HG02798 (cell line): Measurements from ENCODE around the gene MOCOS.
"Not testable (repeated sequence)": the region's sequence is repeated elsewhere in the genome, so short reads cannot be mapped to it uniquely, and the experiment has no call there.

Experiments used
- ATAC-seq: cut with Tn5 transposase; IDR thresholded peaks from one replicate; pipeline ENCODE4 v1.9.1; 2021; ENCODE audit warnings: mild to moderate bottlenecking; ENCODE audit not compliant: unreplicated experiment, poor library complexity

The MOCOS gene

GRCh38 chr18:36187193-36187825 is at the start of gene MOCOS:
Gene MOCOS (plus strand): TSS chr18:36187497. CDS start chr18:36187540, 43 bp downstream.
- ATAC-seq: peak; percentile 89

GRCh38 chr18:36139245-36139644 is 48.1 kb upstream of the MOCOS start:
- no peak for ATAC-seq

- no peak for ATAC-seq
Observed at GRCh38 chr18:36141576-36141975, 45.7 kb upstream of the MOCOS start.

GRCh38 chr18:36142751-36143150 is 44.5 kb upstream of the MOCOS start:
- ATAC-seq: no peak

GRCh38 chr18:36143391-36143790 is 43.9 kb upstream of the MOCOS start:
- no peak for ATAC-seq

GRCh38 chr18:36149514-36150289 is 37.6 kb upstream of the MOCOS start:
- ATAC-seq: peak; percentile 95

- no peak for ATAC-seq
Observed at GRCh38 chr18:36152781-36153180, 34.5 kb upstream of the MOCOS start.

- no peak for ATAC-seq
Observed at GRCh38 chr18:36153203-36153602, 34.1 kb upstream of the MOCOS start.

- ATAC-seq: no peak
Observed at GRCh38 chr18:36153771-36154170, 33.5 kb upstream of the MOCOS start.

- no peak for ATAC-seq
Observed at GRCh38 chr18:36155851-36156757, 31.2 kb upstream of the MOCOS start.

GRCh38 chr18:36157441-36157840 is 29.9 kb upstream of the MOCOS start:
- ATAC-seq: no peak

- ATAC-seq: no peak
Observed at GRCh38 chr18:36158266-36158867, 28.9 kb upstream of the MOCOS start.

GRCh38 chr18:36160959-36161371 is 26.3 kb upstream of the MOCOS start:
- no peak for ATAC-seq

- ATAC-seq: no peak
Observed at GRCh38 chr18:36162981-36163380, 24.3 kb upstream of the MOCOS start.

- no peak for ATAC-seq
Observed at GRCh38 chr18:36167692-36168218, 19.5 kb upstream of the MOCOS start.

GRCh38 chr18:36168296-36168695 is 19.0 kb upstream of the MOCOS start:
- not testable (repeated sequence) for ATAC-seq

- no peak for ATAC-seq
Observed at GRCh38 chr18:36169938-36170337, 17.4 kb upstream of the MOCOS start.

GRCh38 chr18:36175481-36175880 is 11.8 kb upstream of the MOCOS start:
- no peak for ATAC-seq

GRCh38 chr18:36176177-36176584 is 11.1 kb upstream of the MOCOS start:
- no peak for ATAC-seq

- ATAC-seq: no peak
Observed at GRCh38 chr18:36176711-36177110, 10.6 kb upstream of the MOCOS start.
